Ishikawa (cell line): ENCODE data around the gene MYL10.

Experiments
- CEBPB ChIP-seq: IDR thresholded peaks from 2 replicates; pipeline ENCODE4 v1.6.1; 2012
- CREB1 ChIP-seq: IDR thresholded peaks from 2 replicates; pipeline ENCODE4 v1.6.1; 2012; ENCODE audit warnings: low read depth
- EGR1 ChIP-seq: IDR thresholded peaks from 2 replicates; pipeline ENCODE4 v1.6.1; 2012
- EP300 ChIP-seq: IDR thresholded peaks from 2 replicates; pipeline ENCODE4 v1.6.1; 2012; ENCODE audit warnings: borderline replicate concordance
- FOXM1 ChIP-seq: IDR thresholded peaks from 2 replicates; pipeline ENCODE4 v1.6.1; 2012; ENCODE audit warnings: low read depth, borderline replicate concordance
- MAX ChIP-seq: IDR thresholded peaks from 2 replicates; pipeline ENCODE4 v1.6.1; 2012
- NFIC ChIP-seq: IDR thresholded peaks from 2 replicates; pipeline ENCODE4 v1.6.1; 2012
- RAD21 ChIP-seq: IDR thresholded peaks from 2 replicates; pipeline ENCODE4 v1.6.1; 2012; ENCODE audit warnings: low read depth
- REST ChIP-seq: IDR thresholded peaks from 2 replicates; pipeline ENCODE4 v1.6.1; 2012; ENCODE audit warnings: low read depth, mild to moderate bottlenecking
- TAF1 ChIP-seq: IDR thresholded peaks from 2 replicates; pipeline ENCODE4 v1.6.1; 2012; ENCODE audit warnings: low read depth, mild to moderate bottlenecking
- TCF12 ChIP-seq: IDR thresholded peaks from 2 replicates; pipeline ENCODE4 v1.6.1; 2012; ENCODE audit warnings: low read depth
- TEAD4 ChIP-seq: IDR thresholded peaks from 2 replicates; pipeline ENCODE4 v1.6.1; 2012
- USF1 ChIP-seq: IDR thresholded peaks from 2 replicates; pipeline ENCODE4 v1.6.1; 2012
- YY1 ChIP-seq: IDR thresholded peaks from 2 replicates; pipeline ENCODE4 v1.6.1; 2012; ENCODE audit warnings: low read depth
- ZBTB7A ChIP-seq: IDR thresholded peaks from 2 replicates; pipeline ENCODE4 v1.6.1; 2012; ENCODE audit warnings: low read depth

The MYL10 gene

GRCh38 chr7:101617451-101618206, 11.5 kb downstream of the MYL10 start:
- TF ChIP-seq YY1 (no peak), USF1 (no peak), NFIC (no peak), REST (no peak), EP300 (no peak), CREB1 (no peak), EGR1 (no peak), TEAD4 (no peak), ZBTB7A (no peak), FOXM1 (no peak), RAD21 (no peak), TAF1 (no peak), CEBPB (no peak), TCF12 (no peak), MAX (no peak)

GRCh38 chr7:101615446-101615845, 13.7 kb downstream of the MYL10 start:
- no peak for TF ChIP-seq MAX
- TF ChIP-seq CEBPB = no peak
- no peak for TF ChIP-seq FOXM1
- no peak for TF ChIP-seq RAD21
- no peak for TF ChIP-seq NFIC
- no peak for TF ChIP-seq EP300
- no peak for TF ChIP-seq TCF12
- no peak for TF ChIP-seq EGR1
- TF ChIP-seq YY1 = no peak
- TF ChIP-seq TAF1 = no peak

- TF ChIP-seq ZBTB7A (no peak), MAX (no peak)
Observed at GRCh38 chr7:101614939-101615302, 14.2 kb downstream of the MYL10 start.

GRCh38 chr7:101614098-101614938, 14.8 kb downstream of the MYL10 start:
- no peak for TF ChIP-seq YY1
- TF ChIP-seq MAX = no peak
- no peak for TF ChIP-seq TEAD4
- no peak for TF ChIP-seq CEBPB
- no peak for TF ChIP-seq CREB1
- no peak for TF ChIP-seq NFIC
- TF ChIP-seq EP300 = no peak
- TF ChIP-seq RAD21 = no peak
- no peak for TF ChIP-seq ZBTB7A
- TF ChIP-seq TAF1 = no peak
- no peak for TF ChIP-seq USF1
- no peak for TF ChIP-seq TCF12

GRCh38 chr7:101612885-101613515, 16.1 kb downstream of the MYL10 start:
- TF ChIP-seq NFIC (no peak), EGR1 (no peak), TAF1 (no peak), EP300 (no peak), TEAD4 (no peak), CEBPB (no peak), RAD21 (no peak), TCF12 (no peak), CREB1 (no peak), USF1 (no peak), REST (no peak), FOXM1 (no peak), ZBTB7A (no peak), MAX (no peak), YY1 (no peak)
